Fibroblast of villous mesenchyme (primary cell): ENCODE data around the gene BLZF1. TPM values are rescaled to one million over a fixed set of nuclear protein-coding genes. Genes with fewer than 3 reads are reported as not detected.
"Not testable (repeated sequence)": the region's sequence is repeated elsewhere in the genome, so short reads cannot be mapped to it uniquely, and the experiment has no call there.

Experiments used
- DNase-seq: peaks from one replicate; pipeline ENCODE4 v3.0.0-alpha.2; 2010; ENCODE audit warnings: low read depth
- H3K4me3 ChIP-seq: 2 replicates; pipeline ENCODE4 v1.5.1; 2011; ENCODE audit warnings: low read depth, mild to moderate bottlenecking, low read length
- CTCF ChIP-seq: IDR thresholded peaks from 2 replicates; pipeline ENCODE4 v1.5.1; 2012; ENCODE audit warnings: low read depth, mild to moderate bottlenecking, low read length; ENCODE audit not compliant: insufficient read depth
- total RNA-seq: library from RNA; depleted of rRNA; stranded (reverse); fragments of >200 nt; gene quantifications from 2 replicates; pipeline ENCODE4 v1.2.3, GENCODE V29; 2012

Gene BLZF1
- total RNA-seq, 1 donor: 40.6 TPM

- no peak for DNase-seq
- no peak for TF ChIP-seq CTCF
- no peak overlapping the region for H3K4me3 ChIP-seq
Measured at GRCh38 chr1:169340882-169341281, 27.1 kb upstream of the BLZF1 start.

- H3K4me3 ChIP-seq, DNase-seq: not testable (repeated sequence)
Measured at GRCh38 chr1:169342096-169342495, 25.9 kb upstream of the BLZF1 start.

- DNase-seq: no peak
- H3K4me3 ChIP-seq: no peak overlapping the region
- no peak for TF ChIP-seq CTCF
Measured at GRCh38 chr1:169345511-169345910, 22.5 kb upstream of the BLZF1 start.

GRCh38 chr1:169346036-169346589, 21.9 kb upstream of the BLZF1 start:
- DNase-seq: no peak
- no peak for TF ChIP-seq CTCF
- no peak overlapping the region for H3K4me3 ChIP-seq

- H3K4me3 ChIP-seq: no peak overlapping the region
- TF ChIP-seq CTCF: no peak
- no peak for DNase-seq
Measured at GRCh38 chr1:169347688-169348382, 20.2 kb upstream of the BLZF1 start.

GRCh38 chr1:169348383-169349036, 19.5 kb upstream of the BLZF1 start:
- DNase-seq: peak; percentile 67
- H3K4me3 ChIP-seq: no peak overlapping the region
- TF ChIP-seq CTCF: peak; percentile 73

- DNase-seq: no peak
- no peak overlapping the region for H3K4me3 ChIP-seq
- no peak for TF ChIP-seq CTCF
Measured at GRCh38 chr1:169360415-169360814, 7.6 kb upstream of the BLZF1 start.
